Right lobe of liver (tissue), 6 donors: ENCODE data around the gene THSD8. TPM values are rescaled to one million over a fixed set of nuclear protein-coding genes. Genes with fewer than 3 reads are reported as not detected.

ENCODE experiments used
- ATAC-seq, 4 donors: fragments of 200-7000 bp; cut with Tn5 transposase; one replicate each; pipeline ENCODE4 v1.9.1; 2020; ENCODE audit warnings: mild to moderate bottlenecking in 4 of 4, moderate library complexity in 4 of 4
- DNase-seq, 3 donors: peaks; one replicate each; pipeline ENCODE4 v3.0.0-alpha.2; 2020
- H3K27ac ChIP-seq, 3 donors: fragments of 200-600 bp; one replicate each; pipeline ENCODE4 v1.8.0; 2022
- H3K27me3 ChIP-seq, 2 donors: fragments of 200-600 bp; one replicate each; pipeline ENCODE4 v1.8.0; 2022
- H3K36me3 ChIP-seq, 4 donors: fragments of 200-600 bp; sonication (generic) in 1 of 4; one replicate each; pipeline versions ENCODE4 v1.5.1 to v1.8.0; 2017 to 2022; ENCODE audit warnings: control low read depth in 1 of 4
- H3K4me1 ChIP-seq, 4 donors: fragments of 200-600 bp; sonication (generic) in 1 of 4; one replicate each; pipeline versions ENCODE4 v1.5.1 to v1.8.0; 2017 to 2022; ENCODE audit warnings: control low read depth in 1 of 4
- H3K4me3 ChIP-seq, 3 donors: fragments of 200-600 bp; one replicate each; pipeline ENCODE4 v1.8.0; 2022
- H3K9me3 ChIP-seq, 4 donors: fragments of 200-600 bp; sonication (generic) in 1 of 4; one replicate each; pipeline versions ENCODE4 v1.5.1 to v1.8.0; 2017 to 2022; ENCODE audit warnings: control low read depth in 1 of 4
- POLR2A ChIP-seq: fragments of 450-650 bp; IDR thresholded peaks from one replicate; pipeline ENCODE4 v1.6.1; 2017; ENCODE audit warnings: antibody characterized with exemption, mild to moderate bottlenecking
- WGBS: methylation state at CpG from one replicate; pipeline ENCODE4 v1.1.6; 2018; ENCODE audit warnings: low coverage, low lambda C conversion rate; ENCODE audit not compliant: insufficient coverage; ENCODE audit errors: missing lambda C conversion rate; 5-methylcytosine and 5-hydroxymethylcytosine counted together
- intact Hi-C, 2 donors: fragments of 100-400 bp; cut with DNase I; formaldehyde crosslinking; loops; one replicate each; pipeline versions ENCODE4 v1.11.2 to v1.14.1; 2022
- total RNA-seq, 6 experiments: library from RNA; depleted of rRNA in 2 of 6; stranded (reverse); fragments of >200 nt in 2 of 6; fragmentation: NEBNext Ultra II Directional in 3 of 6; extraction: Animal tissue kit (Norgen Biotek cat#: 25700) in 3 of 6; gene quantifications; one replicate each; pipeline versions ENCODE4 v1.1.0 to v1.2.4, GENCODE V29; 2016 to 2023
- TF ChIP-seq, protein P1 (sequence below), 4 donors: fragments of 200-600 bp in 3 of 4; fragments of 450-650 bp in 1 of 4; IDR thresholded peaks; one replicate each; pipeline versions ENCODE4 v1.5.1 to v1.8.0; 2016 to 2022; ENCODE audit warnings: antibody characterized with exemption in 4 of 4, mild to moderate bottlenecking in 2 of 4
- donor health status: DM: no; HTN: yes; CAD: no.
- donor health status: DM: no; HTN: no; CAD: no.
- donor health status: DM: no; HTN: no; CAD: no.
- donor health status: DM: no; HTN: yes; CAD: no.
- donor health status: DM: no; HTN: yes; CAD: no.

THSD8 gene
- total RNA-seq, 6 experiments from 2014 or later = 0.62 to 2.0 (median 1.2) TPM; not detected in 1

DNA sequence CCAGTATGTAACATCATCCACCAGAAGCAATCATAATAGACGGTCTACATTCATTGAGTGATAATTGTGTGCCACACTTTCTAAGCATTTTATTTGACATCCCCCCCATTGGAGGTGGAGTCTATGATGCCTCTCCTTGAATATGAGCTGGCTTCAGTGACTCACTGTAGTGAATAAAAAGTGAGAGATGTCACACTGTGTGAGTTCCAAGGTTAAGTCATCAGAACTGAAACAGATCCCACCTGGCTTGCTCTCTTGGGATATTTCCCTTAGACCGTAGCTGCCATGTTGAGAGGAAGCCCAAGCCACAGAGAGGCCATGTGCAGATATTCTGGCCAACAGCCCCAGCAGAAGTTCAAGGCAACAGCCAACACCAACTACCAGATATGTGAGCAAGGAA lies 19.9 kb downstream of the THSD8 start:
- Histone ChIP-seq H3K36me3 (no peaks in the 10 kb centered on the region), H3K27ac (no peak overlapping the region), H3K4me1 (no peaks in the 10 kb centered on the region), H3K27me3 (no peaks in the 10 kb centered on the region), H3K4me3 (no peak overlapping the region), H3K9me3 (no peaks in the 10 kb centered on the region)
- no peak for DNase-seq
- intact Hi-C loops = no loop called here
- ATAC-seq = no peak
- WGBS = 94% methylated on average over 2 of the region's 2 CpGs
- no peak for TF ChIP-seq POLR2A
- TF ChIP-seq, protein P1, sequence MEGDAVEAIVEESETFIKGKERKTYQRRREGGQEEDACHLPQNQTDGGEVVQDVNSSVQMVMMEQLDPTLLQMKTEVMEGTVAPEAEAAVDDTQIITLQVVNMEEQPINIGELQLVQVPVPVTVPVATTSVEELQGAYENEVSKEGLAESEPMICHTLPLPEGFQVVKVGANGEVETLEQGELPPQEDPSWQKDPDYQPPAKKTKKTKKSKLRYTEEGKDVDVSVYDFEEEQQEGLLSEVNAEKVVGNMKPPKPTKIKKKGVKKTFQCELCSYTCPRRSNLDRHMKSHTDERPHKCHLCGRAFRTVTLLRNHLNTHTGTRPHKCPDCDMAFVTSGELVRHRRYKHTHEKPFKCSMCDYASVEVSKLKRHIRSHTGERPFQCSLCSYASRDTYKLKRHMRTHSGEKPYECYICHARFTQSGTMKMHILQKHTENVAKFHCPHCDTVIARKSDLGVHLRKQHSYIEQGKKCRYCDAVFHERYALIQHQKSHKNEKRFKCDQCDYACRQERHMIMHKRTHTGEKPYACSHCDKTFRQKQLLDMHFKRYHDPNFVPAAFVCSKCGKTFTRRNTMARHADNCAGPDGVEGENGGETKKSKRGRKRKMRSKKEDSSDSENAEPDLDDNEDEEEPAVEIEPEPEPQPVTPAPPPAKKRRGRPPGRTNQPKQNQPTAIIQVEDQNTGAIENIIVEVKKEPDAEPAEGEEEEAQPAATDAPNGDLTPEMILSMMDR (IDR thresholded peaks at IDR 0.05) = no peak

DNA sequence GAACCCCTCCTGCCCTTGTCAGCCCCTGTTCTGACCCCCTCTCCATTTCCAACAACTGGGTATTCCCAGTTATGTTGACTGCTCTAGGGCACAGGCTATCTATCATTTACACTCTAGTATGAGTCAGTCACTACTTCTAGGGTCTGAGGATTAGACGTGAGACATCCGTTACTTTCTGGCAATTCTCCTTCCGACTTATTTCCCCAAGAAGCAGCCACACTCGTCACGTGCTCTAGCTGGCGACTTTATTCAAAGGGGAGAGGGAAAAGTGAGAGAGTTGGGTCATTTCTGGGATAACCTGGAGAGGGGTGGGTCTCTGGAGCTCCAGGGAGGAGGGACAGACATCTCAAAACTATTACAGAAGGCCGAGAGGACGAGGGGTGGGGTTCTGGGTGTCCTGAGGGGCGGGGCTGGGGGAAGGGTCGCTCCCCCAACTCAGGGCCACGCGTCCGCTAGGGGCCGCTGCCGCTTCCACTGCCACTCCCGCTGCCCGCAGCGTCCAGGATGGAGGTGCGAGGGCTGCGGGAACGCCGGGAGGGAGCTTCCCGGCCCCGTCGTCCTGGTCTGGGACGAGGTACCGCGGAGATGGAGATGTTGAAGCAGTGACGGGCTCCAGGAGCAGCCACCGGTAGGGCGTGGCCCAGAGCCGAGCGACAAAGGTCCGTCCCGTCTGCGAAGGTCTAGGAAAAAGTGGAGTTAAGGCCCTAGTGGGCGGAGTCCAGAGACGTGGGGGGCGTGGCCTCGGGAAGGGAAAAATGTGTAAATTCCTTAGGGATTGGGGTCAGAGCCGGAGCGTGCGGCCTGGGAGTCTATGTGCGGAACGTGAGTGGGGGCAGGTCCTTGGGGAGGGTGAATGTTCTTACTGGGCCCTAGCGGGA lies 23.6 kb downstream of the THSD8 start:
- Histone ChIP-seq H3K9me3 (no peaks in the 10 kb centered on the region), H3K4me1 (peaks cover 0 to 5% (median 0%) of the 10 kb centered on the region in 4 donors), H3K27me3 (peaks cover 0 to 8% of the 10 kb centered on the region in 2 donors), H3K27ac (no peak overlapping the region), H3K36me3 (no peaks in the 10 kb centered on the region), H3K4me3 (no peak overlapping the region)
- WGBS = 8% methylated on average over 30 of the region's 46 CpGs
- TF ChIP-seq, protein P1 (IDR thresholded peaks at IDR 0.05) = peak in 3 of 4 donors; percentile 18 to 37 (median 19)
- no peak for TF ChIP-seq POLR2A
- DNase-seq (no peak), ATAC-seq (peak in 3 of 4 donors; percentile 30 to 52 (median 30))
- intact Hi-C loops = no loop called here

DNA sequence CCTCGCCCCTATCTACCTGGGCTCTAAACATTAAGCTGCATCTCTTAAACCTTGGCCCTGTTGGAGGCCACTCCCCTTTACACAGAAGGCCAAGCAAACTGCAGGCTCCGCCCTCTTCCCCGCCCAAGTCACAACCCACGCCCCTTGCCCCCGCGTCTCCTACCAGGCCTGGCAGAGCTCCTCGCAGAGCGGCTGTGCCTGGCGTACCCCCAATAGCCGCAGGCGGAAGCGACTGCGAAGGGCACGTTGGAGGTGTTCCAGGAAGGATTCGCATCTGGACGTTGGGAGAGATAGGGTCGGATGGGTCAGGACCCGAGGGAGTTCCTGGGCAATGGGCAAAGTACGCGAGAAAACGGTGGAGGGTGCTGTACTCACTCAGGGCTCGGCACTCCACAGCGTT lies 26.6 kb downstream of the THSD8 start:
- TF ChIP-seq, protein P1 (IDR thresholded peaks at IDR 0.05) = no peak
- TF ChIP-seq POLR2A = no peak
- Histone ChIP-seq H3K4me1 (peaks cover 0 to 7% (median 0%) of the 10 kb centered on the region in 4 donors), H3K4me3 (no peak overlapping the region), H3K27ac (no peak overlapping the region), H3K36me3 (no peaks in the 10 kb centered on the region), H3K27me3 (peaks cover 0 to 16% of the 10 kb centered on the region in 2 donors), H3K9me3 (no peaks in the 10 kb centered on the region)
- ATAC-seq = peak; percentile 61 to 85 (median 75)
- intact Hi-C loops = no loop called here
- WGBS = 6% methylated on average over 11 of the region's 23 CpGs
- DNase-seq = peak in 2 of 3 donors; percentile 58 to 59

DNA sequence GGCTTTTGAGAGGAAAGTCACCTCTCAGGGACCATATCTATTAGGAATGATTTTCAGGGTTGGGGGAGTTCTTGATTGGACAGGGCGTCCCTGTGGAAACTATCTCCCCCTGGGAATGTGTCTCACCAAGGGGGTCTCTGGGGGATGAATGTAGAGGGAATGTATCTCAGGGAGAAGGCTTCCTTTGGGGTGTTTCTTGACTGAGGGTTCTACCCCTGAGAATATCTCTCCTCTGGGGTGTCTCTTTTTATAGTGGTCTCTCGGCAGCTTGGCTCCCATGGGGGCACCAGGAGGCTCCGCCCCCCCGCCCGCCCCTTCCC lies 31.5 kb downstream of the THSD8 start:
- H3K36me3 ChIP-seq = no peaks in the 10 kb centered on the region
- intact Hi-C loops = no loop called here
- no peak overlapping the region for H3K27ac ChIP-seq
- 0% methylated on average over 1 of the region's 5 CpGs for WGBS
- TF ChIP-seq, protein P1 (IDR thresholded peaks at IDR 0.05) = no peak
- no peak for TF ChIP-seq POLR2A
- H3K27me3 ChIP-seq = peaks cover 0 to 30% of the 10 kb centered on the region in 2 donors
- no peak overlapping the region for H3K4me3 ChIP-seq
- ATAC-seq (no peak), DNase-seq (no peak)
- no peaks in the 10 kb centered on the region for H3K9me3 ChIP-seq
- peaks cover 0 to 5% (median 0%) of the 10 kb centered on the region in 4 donors for H3K4me1 ChIP-seq
